Measurements from ENCODE around the gene KNOP1.

GRCh38 chr16:19757762-19758595, 40.0 kb upstream of the KNOP1 start:
- TF ChIP-seq EZH2 (IDR thresholded peaks at IDR 0.05; ENCODE audit: low read length, unreplicated experiment), result no peak
- TF ChIP-seq, protein P1, sequence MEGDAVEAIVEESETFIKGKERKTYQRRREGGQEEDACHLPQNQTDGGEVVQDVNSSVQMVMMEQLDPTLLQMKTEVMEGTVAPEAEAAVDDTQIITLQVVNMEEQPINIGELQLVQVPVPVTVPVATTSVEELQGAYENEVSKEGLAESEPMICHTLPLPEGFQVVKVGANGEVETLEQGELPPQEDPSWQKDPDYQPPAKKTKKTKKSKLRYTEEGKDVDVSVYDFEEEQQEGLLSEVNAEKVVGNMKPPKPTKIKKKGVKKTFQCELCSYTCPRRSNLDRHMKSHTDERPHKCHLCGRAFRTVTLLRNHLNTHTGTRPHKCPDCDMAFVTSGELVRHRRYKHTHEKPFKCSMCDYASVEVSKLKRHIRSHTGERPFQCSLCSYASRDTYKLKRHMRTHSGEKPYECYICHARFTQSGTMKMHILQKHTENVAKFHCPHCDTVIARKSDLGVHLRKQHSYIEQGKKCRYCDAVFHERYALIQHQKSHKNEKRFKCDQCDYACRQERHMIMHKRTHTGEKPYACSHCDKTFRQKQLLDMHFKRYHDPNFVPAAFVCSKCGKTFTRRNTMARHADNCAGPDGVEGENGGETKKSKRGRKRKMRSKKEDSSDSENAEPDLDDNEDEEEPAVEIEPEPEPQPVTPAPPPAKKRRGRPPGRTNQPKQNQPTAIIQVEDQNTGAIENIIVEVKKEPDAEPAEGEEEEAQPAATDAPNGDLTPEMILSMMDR (conservative IDR thresholded peaks at IDR 0.05; ENCODE audit: low read depth, low read length), result no peak
- TF ChIP-seq EZH2phosphoT487 (IDR thresholded peaks at IDR 0.05; ENCODE audit: borderline replicate concordance, low read length), result no peak

Measured in PC-3 (cell line).